Caco-2 (cell line): Measurements from ENCODE around the gene BCL7A. TPM values are rescaled to one million over a fixed set of nuclear protein-coding genes. Genes with fewer than 3 reads are reported as not detected.

ENCODE experiments used
- BruUV-seq: library from RNA; stranded (reverse); fragments of 400-500 nt; replicated peaks from 2 replicates; lab custom pipeline; 2021; lab: Mats Ljungman, UMichigan
- CTCF ChIA-PET: fragments of 300-600 bp; sonication (Branson Sonifier 250); formaldehyde crosslinking; loops from one replicate; lab custom pipeline; 2022; ENCODE audit warnings: antibody characterized with exemption; lab: Charles Lee
- POLR2A ChIA-PET: fragments of 300-600 bp; sonication (Branson Sonifier 250); formaldehyde crosslinking; loops from one replicate; lab custom pipeline; 2022; ENCODE audit warnings: antibody characterized with exemption; lab: Charles Lee
- DNase-seq, 2 experiments: peaks; one replicate each; pipeline versions ENCODE4 v3.0.0 to v3.0.0-alpha.2; 2020 to 2022
- H3K27me3 ChIP-seq: replicated peaks from 2 replicates; pipeline ENCODE4 v1.6.0; 2011; ENCODE audit warnings: low read length; ENCODE audit not compliant: control insufficient read depth, insufficient read depth
- H3K36me3 ChIP-seq: 2 replicates; pipeline ENCODE4 v1.5.1; 2011; ENCODE audit warnings: low read length; ENCODE audit not compliant: control insufficient read depth, insufficient read depth
- H3K4me1 ChIP-seq: fragments of 250-450 bp; sonication (Bioruptor Pico); 2 replicates; pipeline ENCODE4 v1.5.1; 2020; ENCODE audit warnings: mild to moderate bottlenecking
- H3K4me3 ChIP-seq: 2 replicates; pipeline ENCODE4 v1.5.1; 2011; ENCODE audit warnings: low read depth, mild to moderate bottlenecking, control low read depth, low read length
- H3K9me3 ChIP-seq: fragments of 250-450 bp; sonication (Bioruptor Pico); 2 replicates; pipeline ENCODE4 v1.5.1; 2020; ENCODE audit warnings: mild to moderate bottlenecking, moderate library complexity
- H3K27ac Mint-ChIP-seq: one replicate; pipeline ENCODE4 v1.8.0; 2022; ENCODE audit warnings: mixed read lengths; ENCODE audit not compliant: unreplicated experiment
- H3K27me3 Mint-ChIP-seq: one replicate; pipeline ENCODE4 v1.8.0; 2022; ENCODE audit warnings: mixed read lengths; ENCODE audit not compliant: insufficient read depth, unreplicated experiment
- H3K36me3 Mint-ChIP-seq: one replicate; pipeline ENCODE4 v1.8.0; 2022; ENCODE audit warnings: mild to moderate bottlenecking, mixed read lengths; ENCODE audit not compliant: insufficient read depth, unreplicated experiment
- H3K4me1 Mint-ChIP-seq: one replicate; pipeline ENCODE4 v1.8.0; 2022; ENCODE audit warnings: low read depth, mixed read lengths; ENCODE audit not compliant: unreplicated experiment
- H3K4me3 Mint-ChIP-seq: one replicate; pipeline ENCODE4 v1.8.0; 2022; ENCODE audit warnings: mild to moderate bottlenecking, moderate library complexity, mixed read lengths; ENCODE audit not compliant: unreplicated experiment
- H3K9me3 Mint-ChIP-seq: one replicate; pipeline ENCODE4 v1.8.0; 2022; ENCODE audit warnings: mixed read lengths; ENCODE audit not compliant: unreplicated experiment
- intact Hi-C: fragments of 100-400 bp; cut with micrococcal nuclease; formaldehyde crosslinking; loops from one replicate; pipeline ENCODE4 v1.10.0; 2022; ENCODE audit not compliant: unreplicated experiment
- total RNA-seq: library from RNA; stranded (reverse); gene quantifications from 2 replicates; pipeline ENCODE4 v1.2.3, GENCODE V29; 2022
- TF ChIP-seq, protein P1 (sequence below), 2 experiments: fragments of 200-600 bp in 1 of 2; IDR thresholded peaks; 1 replicate in 1 of 2; 2 replicates in 1 of 2; pipeline versions ENCODE4 v1.5.1 to v1.8.0; 2011 to 2022; ENCODE audit warnings: antibody characterized with exemption in 1 of 2, control low read depth in 1 of 2, inconsistent platforms in 1 of 2, low read depth in 1 of 2, low read length in 1 of 2, mild to moderate bottlenecking in 1 of 2, moderate library complexity in 1 of 2; ENCODE audit not compliant: insufficient read depth in 1 of 2, severe bottlenecking in 1 of 2, unreplicated experiment in 1 of 2

The BCL7A gene
- total RNA-seq, 1 experiment from 2014 or later, result 15.5 TPM

DNA sequence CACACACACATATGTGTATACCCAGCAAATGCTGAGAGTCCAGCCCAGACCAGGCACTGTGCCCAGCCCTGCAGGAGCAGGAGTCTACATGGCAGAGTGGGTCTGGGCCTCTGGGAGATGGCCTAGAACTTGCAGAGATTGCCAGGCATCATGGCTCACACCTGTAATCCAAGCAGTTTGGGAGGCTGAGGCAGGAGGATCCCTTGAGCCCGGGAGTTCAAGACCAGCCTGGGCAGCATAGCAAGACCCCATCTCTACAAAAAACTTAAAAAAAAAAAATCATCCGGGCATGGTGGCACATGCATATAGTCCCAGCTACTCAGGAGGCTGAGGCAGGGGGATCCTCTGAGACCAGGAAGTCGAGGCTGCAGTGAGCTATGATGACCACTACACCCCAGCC is 36.1 kb downstream of the BCL7A start:
- H3K36me3 Mint-ChIP-seq, result peaks cover 14% of the 10 kb centered on the region
- POLR2A ChIA-PET, result no interaction called here
- CTCF ChIA-PET, result no interaction called here

DNA sequence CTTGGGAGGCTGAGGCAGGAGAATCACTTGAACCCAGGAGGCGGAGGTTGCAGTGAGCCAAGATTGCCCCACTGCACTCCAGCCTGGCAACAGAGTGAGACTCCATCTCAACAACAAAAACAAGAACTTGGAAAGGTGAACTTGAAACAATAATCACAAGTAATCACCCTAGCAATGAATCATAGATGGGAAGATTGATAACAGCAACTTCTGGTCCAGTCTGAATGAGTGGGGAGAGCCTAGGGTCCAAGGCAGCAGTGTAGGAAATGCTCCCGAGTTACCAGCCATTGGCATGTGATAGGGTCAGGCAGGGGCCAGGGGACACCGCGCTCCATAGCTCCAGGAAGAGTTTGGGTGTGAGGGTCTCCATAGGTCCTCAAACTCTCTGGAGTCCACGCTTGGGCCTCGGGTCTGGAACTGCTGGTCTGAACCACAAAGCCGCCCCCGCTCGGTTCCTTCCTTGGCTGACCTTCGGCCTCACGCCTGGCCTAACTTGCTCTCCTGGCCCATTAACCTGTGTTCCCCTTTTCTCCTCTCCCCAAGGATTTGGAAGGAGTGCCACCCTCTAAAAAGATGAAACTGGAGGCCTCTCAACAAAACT is 37.0 kb downstream of the BCL7A start:
- Histone ChIP-seq H3K4me3 (no peak overlapping the region), H3K36me3 (peaks cover 2% of the 10 kb centered on the region), H3K9me3 (no peaks in the 10 kb centered on the region), H3K27me3 (no peaks in the 10 kb centered on the region), H3K4me1 (peaks cover 28% of the 10 kb centered on the region)
- peaks cover 9% of the 10 kb centered on the region for H3K4me1 Mint-ChIP-seq
- DNase-seq, result no peak
- H3K4me3 Mint-ChIP-seq, result no peak overlapping the region
- TF ChIP-seq, protein P1, sequence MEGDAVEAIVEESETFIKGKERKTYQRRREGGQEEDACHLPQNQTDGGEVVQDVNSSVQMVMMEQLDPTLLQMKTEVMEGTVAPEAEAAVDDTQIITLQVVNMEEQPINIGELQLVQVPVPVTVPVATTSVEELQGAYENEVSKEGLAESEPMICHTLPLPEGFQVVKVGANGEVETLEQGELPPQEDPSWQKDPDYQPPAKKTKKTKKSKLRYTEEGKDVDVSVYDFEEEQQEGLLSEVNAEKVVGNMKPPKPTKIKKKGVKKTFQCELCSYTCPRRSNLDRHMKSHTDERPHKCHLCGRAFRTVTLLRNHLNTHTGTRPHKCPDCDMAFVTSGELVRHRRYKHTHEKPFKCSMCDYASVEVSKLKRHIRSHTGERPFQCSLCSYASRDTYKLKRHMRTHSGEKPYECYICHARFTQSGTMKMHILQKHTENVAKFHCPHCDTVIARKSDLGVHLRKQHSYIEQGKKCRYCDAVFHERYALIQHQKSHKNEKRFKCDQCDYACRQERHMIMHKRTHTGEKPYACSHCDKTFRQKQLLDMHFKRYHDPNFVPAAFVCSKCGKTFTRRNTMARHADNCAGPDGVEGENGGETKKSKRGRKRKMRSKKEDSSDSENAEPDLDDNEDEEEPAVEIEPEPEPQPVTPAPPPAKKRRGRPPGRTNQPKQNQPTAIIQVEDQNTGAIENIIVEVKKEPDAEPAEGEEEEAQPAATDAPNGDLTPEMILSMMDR (IDR thresholded peaks at IDR 0.05; ENCODE audit: insufficient read depth in 1 of 2, low read depth in 1 of 2, low read length in 1 of 2, severe bottlenecking in 1 of 2, unreplicated experiment in 1 of 2), result no peak
- H3K9me3 Mint-ChIP-seq, result no peaks in the 10 kb centered on the region
- BruUV-seq, result no TSS peak
- H3K36me3 Mint-ChIP-seq, result peaks cover 23% of the 10 kb centered on the region
- CTCF ChIA-PET, result no interaction called here
- intact Hi-C loops, result no loop called here
- no peaks in the 10 kb centered on the region for H3K27me3 Mint-ChIP-seq
- POLR2A ChIA-PET, result no interaction called here
- H3K27ac Mint-ChIP-seq, result no peak overlapping the region

More for the DNA sequence above, 36.1 kb downstream of the BCL7A start:
- Histone ChIP-seq H3K9me3 (no peaks in the 10 kb centered on the region), H3K36me3 (peaks cover 2% of the 10 kb centered on the region), H3K27me3 (no peaks in the 10 kb centered on the region), H3K4me3 (no peak overlapping the region), H3K4me1 (peaks cover 19% of the 10 kb centered on the region)
- H3K4me1 Mint-ChIP-seq, result peaks cover under 1% of the 10 kb centered on the region
- intact Hi-C loops, result no loop called here
- no peak overlapping the region for H3K27ac Mint-ChIP-seq
- H3K27me3 Mint-ChIP-seq, result no peaks in the 10 kb centered on the region
- no TSS peak for BruUV-seq
- H3K9me3 Mint-ChIP-seq, result no peaks in the 10 kb centered on the region
- TF ChIP-seq, protein P1 (IDR thresholded peaks at IDR 0.05; ENCODE audit: insufficient read depth in 1 of 2, low read depth in 1 of 2, low read length in 1 of 2, severe bottlenecking in 1 of 2, unreplicated experiment in 1 of 2), result no peak
- no peak overlapping the region for H3K4me3 Mint-ChIP-seq
- no peak for DNase-seq

DNA sequence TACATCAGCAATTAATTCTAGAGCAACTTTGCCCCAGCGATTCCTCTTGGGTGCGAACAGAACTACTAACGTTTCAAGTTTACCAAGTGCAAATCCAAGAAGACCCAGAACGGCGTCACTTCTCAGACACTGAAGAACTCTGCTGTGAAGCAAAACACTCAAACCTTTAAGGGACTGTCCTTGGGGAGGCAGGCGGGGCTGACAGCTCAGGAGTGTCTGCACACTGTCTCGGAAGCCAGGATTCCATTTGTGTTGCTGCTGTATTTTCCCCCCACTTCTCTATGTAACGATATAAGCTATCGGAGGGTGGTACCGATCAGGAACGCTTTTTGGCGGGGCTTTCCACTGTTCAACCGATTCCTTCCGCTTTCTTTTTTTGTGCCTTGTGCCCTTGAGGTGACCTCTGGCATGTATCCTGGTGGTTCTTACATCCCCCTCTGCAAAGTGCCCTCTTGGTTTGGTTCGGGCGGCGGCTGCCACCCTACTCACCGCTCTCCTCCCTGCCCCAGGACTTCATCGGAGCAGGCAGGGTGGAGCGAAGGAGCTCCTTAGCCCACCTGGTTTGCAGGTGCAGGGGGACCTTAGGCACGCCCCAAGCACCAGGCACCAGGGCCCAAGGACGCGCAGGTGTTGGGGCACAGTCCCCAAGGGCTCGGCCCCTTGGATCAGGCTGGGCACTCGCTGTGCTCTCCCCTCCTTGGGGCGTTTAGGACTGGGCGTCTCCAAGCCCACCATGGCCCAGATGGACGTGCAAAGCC is 37.7 kb downstream of the BCL7A start:
- ChIA-PET POLR2A (no interaction called here), CTCF (no interaction called here)
- H3K4me1 ChIP-seq, result peaks cover 27% of the 10 kb centered on the region
- no peak overlapping the region for H3K4me3 ChIP-seq
- TF ChIP-seq, protein P1 (IDR thresholded peaks at IDR 0.05; ENCODE audit: insufficient read depth in 1 of 2, low read depth in 1 of 2, low read length in 1 of 2, severe bottlenecking in 1 of 2, unreplicated experiment in 1 of 2), result no peak
- no peaks in the 10 kb centered on the region for H3K27me3 Mint-ChIP-seq
- H3K36me3 ChIP-seq, result peaks cover 2% of the 10 kb centered on the region
- no peaks in the 10 kb centered on the region for H3K9me3 Mint-ChIP-seq
- BruUV-seq, result no TSS peak
- H3K4me1 Mint-ChIP-seq, result peaks cover 13% of the 10 kb centered on the region
- no peaks in the 10 kb centered on the region for H3K9me3 ChIP-seq
- H3K4me3 Mint-ChIP-seq, result no peak overlapping the region
- H3K27me3 ChIP-seq, result no peaks in the 10 kb centered on the region
- no peak overlapping the region for H3K27ac Mint-ChIP-seq
- H3K36me3 Mint-ChIP-seq, result peaks cover 29% of the 10 kb centered on the region
- intact Hi-C loops, result no loop called here
- DNase-seq, result no peak
